WTC11 (cell line): ENCODE measurements around the gene DPP10. TPM values are rescaled to one million over a fixed set of nuclear protein-coding genes. Genes with fewer than 3 reads are reported as not detected.

Experiments
- ATAC-seq: fragments of 200-7000 bp; cut with Tn5 transposase; 2 replicates; pipeline ENCODE4 v1.10.0; 2021; ENCODE audit warnings: mild to moderate bottlenecking, moderate library complexity
- CTCF ChIA-PET: fragments of 300-600 bp; sonication (Branson Sonifier 250); formaldehyde crosslinking; loops from one replicate; lab custom pipeline; 2021; ENCODE audit warnings: antibody characterized with exemption; lab: Charles Lee
- POLR2A ChIA-PET: fragments of 350-600 bp; sonication (Branson Sonifier 250); formaldehyde crosslinking; loops from one replicate; lab custom pipeline; 2021; ENCODE audit warnings: antibody characterized with exemption; lab: Charles Lee
- DNase-seq: peaks from one replicate; pipeline ENCODE4 v3.0.0; 2021; ENCODE audit warnings: low spot score
- H3K27ac Mint-ChIP-seq: 2 replicates; pipeline ENCODE4 v1.8.0; 2021; ENCODE audit warnings: mixed read lengths
- H3K27me3 Mint-ChIP-seq: 2 replicates; pipeline ENCODE4 v1.8.0; 2021; ENCODE audit warnings: low read depth, mild to moderate bottlenecking, moderate library complexity, mixed read lengths
- H3K36me3 Mint-ChIP-seq: 2 replicates; pipeline ENCODE4 v1.8.0; 2021; ENCODE audit warnings: mixed read lengths
- H3K4me1 Mint-ChIP-seq: 2 replicates; pipeline ENCODE4 v1.8.0; 2022; ENCODE audit warnings: mixed read lengths
- H3K4me3 Mint-ChIP-seq: 2 replicates; pipeline ENCODE4 v1.8.0; 2021; ENCODE audit warnings: mild to moderate bottlenecking, moderate library complexity, mixed read lengths
- H3K9me3 Mint-ChIP-seq: 2 replicates; pipeline ENCODE4 v1.8.0; 2021; ENCODE audit warnings: mixed read lengths
- ATF1 ChIP-seq: sonication (generic); formaldehyde crosslinking; IDR thresholded peaks from 2 replicates; pipeline ENCODE4 v1.8.1; 2023; ENCODE audit warnings: mild to moderate bottlenecking, moderate library complexity, missing genetic modification reagents
- ATF6 ChIP-seq: sonication (generic); formaldehyde crosslinking; IDR thresholded peaks from 2 replicates; pipeline ENCODE4 v1.8.1; 2023; ENCODE audit warnings: mild to moderate bottlenecking, missing genetic modification reagents
- CDX4 ChIP-seq: fragments of 250-450 bp; sonication (Bioruptor Pico); IDR thresholded peaks from 2 replicates; pipeline ENCODE4 v1.9.0; 2021; ENCODE audit warnings: moderate library complexity, mild to moderate bottlenecking, inconsistent platforms, borderline replicate concordance
- CREM ChIP-seq: sonication (generic); formaldehyde crosslinking; IDR thresholded peaks from 2 replicates; pipeline ENCODE4 v1.8.1; 2022; ENCODE audit warnings: mild to moderate bottlenecking, missing genetic modification reagents, moderate library complexity
- E2F5 ChIP-seq: sonication (generic); formaldehyde crosslinking; IDR thresholded peaks from 2 replicates; pipeline ENCODE4 v1.8.1; 2022; ENCODE audit warnings: mild to moderate bottlenecking, moderate library complexity, missing genetic modification reagents
- FOXJ3 ChIP-seq: sonication (generic); formaldehyde crosslinking; IDR thresholded peaks from 2 replicates; pipeline ENCODE4 v1.9.0; 2021; ENCODE audit warnings: missing genetic modification reagents, mild to moderate bottlenecking, borderline replicate concordance
- FOXP1 ChIP-seq: sonication (generic); formaldehyde crosslinking; IDR thresholded peaks from 2 replicates; pipeline ENCODE4 v1.8.0; 2022; ENCODE audit warnings: missing genetic modification reagents, mild to moderate bottlenecking, moderate library complexity, borderline replicate concordance
- GRHL2 ChIP-seq: fragments of 250-450 bp; sonication (Bioruptor Pico); IDR thresholded peaks from 2 replicates; pipeline ENCODE4 v1.8.0; 2022; ENCODE audit warnings: mild to moderate bottlenecking, moderate library complexity; ENCODE audit not compliant: insufficient replicate concordance, severe bottlenecking
- NR1H2 ChIP-seq: sonication (generic); formaldehyde crosslinking; IDR thresholded peaks from 2 replicates; pipeline ENCODE4 v1.9.0; 2021; ENCODE audit warnings: mild to moderate bottlenecking, moderate library complexity, missing genetic modification reagents
- STAT6 ChIP-seq: sonication (generic); formaldehyde crosslinking; conservative IDR thresholded peaks from 2 replicates; pipeline ENCODE4 v1.8.1; 2023; ENCODE audit warnings: mild to moderate bottlenecking, low read depth, missing genetic modification reagents, moderate library complexity
- TP53 ChIP-seq: sonication (generic); formaldehyde crosslinking; IDR thresholded peaks from 2 replicates; pipeline ENCODE4 v1.8.1; 2023; ENCODE audit warnings: mild to moderate bottlenecking, missing genetic modification reagents
- USF1 ChIP-seq: sonication (generic); formaldehyde crosslinking; IDR thresholded peaks from 2 replicates; pipeline ENCODE4 v1.8.0; 2022; ENCODE audit warnings: mild to moderate bottlenecking, missing genetic modification reagents
- USF2 ChIP-seq: sonication (generic); formaldehyde crosslinking; IDR thresholded peaks from 2 replicates; pipeline ENCODE4 v1.8.1; 2023; ENCODE audit warnings: mild to moderate bottlenecking, missing genetic modification reagents, moderate library complexity
- ZMAT4 ChIP-seq: fragments of 250-450 bp; sonication (Bioruptor Pico); IDR thresholded peaks from 2 replicates; pipeline ENCODE4 v1.9.0; 2021; ENCODE audit warnings: mild to moderate bottlenecking
- ZNF219 ChIP-seq: sonication (generic); formaldehyde crosslinking; IDR thresholded peaks from 2 replicates; pipeline ENCODE4 v1.8.0; 2023; ENCODE audit warnings: missing genetic modification reagents, mild to moderate bottlenecking, borderline replicate concordance
- ZNF263 ChIP-seq: sonication (generic); formaldehyde crosslinking; IDR thresholded peaks from 2 replicates; pipeline ENCODE4 v1.8.1; 2022; ENCODE audit warnings: low read depth, mild to moderate bottlenecking, moderate library complexity, missing genetic modification reagents
- ZNF281 ChIP-seq: sonication (generic); formaldehyde crosslinking; IDR thresholded peaks from 2 replicates; pipeline ENCODE4 v1.8.0; 2023; ENCODE audit warnings: mild to moderate bottlenecking, missing genetic modification reagents
- ZNF317 ChIP-seq: sonication (generic); formaldehyde crosslinking; IDR thresholded peaks from 2 replicates; pipeline ENCODE4 v1.8.1; 2023; ENCODE audit warnings: low read depth, mild to moderate bottlenecking, moderate library complexity, missing genetic modification reagents, borderline replicate concordance
- ZNF512 ChIP-seq: sonication (generic); formaldehyde crosslinking; IDR thresholded peaks from 2 replicates; pipeline ENCODE4 v1.8.1; 2022; ENCODE audit warnings: missing genetic modification reagents, borderline replicate concordance
- total RNA-seq: library from RNA; stranded (reverse); gene quantifications from 3 replicates; pipeline ENCODE4 v1.2.3, GENCODE V29; 2021

Gene DPP10
- total RNA-seq, 1 experiment from 2014 or later = 4.0 TPM

- no peak for TF ChIP-seq STAT6
- TF ChIP-seq ZNF281 (CRISPR knock-in tag) = no peak
- no peak for TF ChIP-seq ZNF219 (CRISPR knock-in tag)
- TF ChIP-seq CDX4 (CRISPR knock-in tag) = no peak
- no peak for TF ChIP-seq ZNF317 (CRISPR knock-in tag)
Observed at GRCh38 chr2:114800371-114800770, 357.9 kb downstream of the DPP10 start (continued).

- ChIA-PET CTCF (no interaction called here), POLR2A (no interaction called here)
- H3K9me3 Mint-ChIP-seq = peaks cover 67% of the 10 kb centered on the region
- peaks cover 34% of the 10 kb centered on the region for H3K36me3 Mint-ChIP-seq
- no peak for ATAC-seq
- H3K27me3 Mint-ChIP-seq = no peaks in the 10 kb centered on the region; the same call in 1 of the 2 replicates
- peaks cover 14% of the 10 kb centered on the region for H3K4me1 Mint-ChIP-seq
- no peak overlapping the region for H3K27ac Mint-ChIP-seq
- no peak overlapping the region for H3K4me3 Mint-ChIP-seq
- no peak for DNase-seq
- no peak for TF ChIP-seq ZMAT4 (CRISPR knock-in tag)
- TF ChIP-seq FOXJ3 (CRISPR knock-in tag) = no peak
- TF ChIP-seq ATF1 (CRISPR knock-in tag) = no peak
- no peak for TF ChIP-seq GRHL2
- TF ChIP-seq USF1 (CRISPR knock-in tag) = no peak
- TF ChIP-seq ZNF512 = no peak
- no peak for TF ChIP-seq CREM
- no peak for TF ChIP-seq USF2
- TF ChIP-seq ZNF263 (CRISPR knock-in tag) = no peak
- TF ChIP-seq E2F5 (CRISPR knock-in tag) = no peak
- no peak for TF ChIP-seq FOXP1 (CRISPR knock-in tag)
- no peak for TF ChIP-seq TP53
- TF ChIP-seq ATF6 = no peak
- no peak for TF ChIP-seq NR1H2 (CRISPR knock-in tag)
Observed at GRCh38 chr2:114805195-114805594, 362.8 kb downstream of the DPP10 start.
